ENCODE data around the gene MYO15A. TPM values are rescaled to one million over a fixed set of nuclear protein-coding genes. Genes with fewer than 3 reads are reported as not detected.

MYO15A gene
- total RNA-seq, 2 donors from 2014 or later, result 1.7 to 2.4 TPM

DNA sequence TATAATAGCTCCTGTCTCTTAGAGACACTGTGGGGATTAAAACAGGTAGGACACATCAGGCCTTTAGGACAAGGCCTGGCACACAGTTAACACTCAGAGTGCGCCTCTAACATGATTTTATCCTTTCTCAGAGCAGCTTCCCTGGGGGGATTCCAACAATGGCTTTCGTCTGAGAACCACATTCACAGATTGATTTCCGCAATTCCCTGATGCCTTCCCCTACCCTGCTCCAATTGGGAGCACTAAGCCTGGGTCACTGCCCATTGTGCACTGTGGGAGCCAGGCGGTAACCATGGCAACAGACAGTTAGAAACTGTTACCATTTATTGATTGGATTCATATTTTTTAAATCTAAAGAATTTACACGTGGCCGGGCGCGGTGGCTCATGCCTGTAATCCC is 69.2 kb downstream of the MYO15A start:
- H3K9ac ChIP-seq (ENCODE audit: extremely low read depth, low read length, poor library complexity, severe bottlenecking), result no peak overlapping the region
- H3K36me3 ChIP-seq (ENCODE audit: control insufficient read depth, insufficient read depth, low read length), result no peaks in the 10 kb centered on the region
- Mint-ChIP-seq H3K27me3 (ENCODE audit: insufficient read depth) (no peaks in the 10 kb centered on the region), H3K36me3 (ENCODE audit: low read depth) (no peaks in the 10 kb centered on the region), H3K4me3 (no peak overlapping the region), H3K27ac (no peak overlapping the region), H3K4me1 (peaks cover 10% of the 10 kb centered on the region), H3K9me3 (no peaks in the 10 kb centered on the region)
- no peak overlapping the region for H3K4me3 ChIP-seq (ENCODE audit: low read length)
- WGBS, 2 experiments (ENCODE audit: insufficient coverage in 1 of 2, insufficient read length in 1 of 2), result 77 to 93% methylated on average over 7 to 8 of the region's 8 CpGs
- H3K27me3 ChIP-seq (ENCODE audit: control insufficient read depth, insufficient read depth, low read length, poor library complexity, severe bottlenecking), result no peaks in the 10 kb centered on the region
- TF ChIP-seq CTCF (conservative IDR thresholded peaks at IDR 0.05), result no peak
- peak overlapping the region; percentile 39 for H3K27ac ChIP-seq (ENCODE audit: low read depth, low read length)
- no peaks in the 10 kb centered on the region for H3K9me3 ChIP-seq (ENCODE audit: control insufficient read depth, low read length)
- peaks cover 5% of the 10 kb centered on the region for H3K4me1 ChIP-seq (ENCODE audit: control insufficient read depth, insufficient read depth, low read length)
- DNase-seq, result no peak

GRCh38 chr17:18179196-18179595 is 70.6 kb downstream of the MYO15A start:
- no peaks in the 10 kb centered on the region for H3K27me3 Mint-ChIP-seq (ENCODE audit: insufficient read depth)
- no peak overlapping the region for H3K9ac ChIP-seq (ENCODE audit: extremely low read depth, low read length, poor library complexity, severe bottlenecking)
- no peaks in the 10 kb centered on the region for H3K9me3 ChIP-seq (ENCODE audit: control insufficient read depth, low read length)
- H3K4me1 ChIP-seq (ENCODE audit: control insufficient read depth, insufficient read depth, low read length), result peaks cover 5% of the 10 kb centered on the region
- no peaks in the 10 kb centered on the region for H3K27me3 ChIP-seq (ENCODE audit: control insufficient read depth, insufficient read depth, low read length, poor library complexity, severe bottlenecking)
- WGBS, 2 experiments (ENCODE audit: insufficient coverage in 1 of 2, insufficient read length in 1 of 2), result 83% methylated on average over 1 of the region's 1 CpG; no CpG with 5 or more reads in 1 of the 2 experiments
- H3K4me3 ChIP-seq (ENCODE audit: low read length), result no peak overlapping the region
- no peak overlapping the region for H3K27ac ChIP-seq (ENCODE audit: low read depth, low read length)
- H3K4me1 Mint-ChIP-seq, result peaks cover 10% of the 10 kb centered on the region
- H3K4me3 Mint-ChIP-seq, result no peak overlapping the region
- H3K36me3 ChIP-seq (ENCODE audit: control insufficient read depth, insufficient read depth, low read length), result no peaks in the 10 kb centered on the region
- no peak for TF ChIP-seq CTCF (conservative IDR thresholded peaks at IDR 0.05)
- DNase-seq, result no peak
- H3K27ac Mint-ChIP-seq, result no peak overlapping the region
- no peaks in the 10 kb centered on the region for H3K36me3 Mint-ChIP-seq (ENCODE audit: low read depth)
- H3K9me3 Mint-ChIP-seq, result no peaks in the 10 kb centered on the region

DNA sequence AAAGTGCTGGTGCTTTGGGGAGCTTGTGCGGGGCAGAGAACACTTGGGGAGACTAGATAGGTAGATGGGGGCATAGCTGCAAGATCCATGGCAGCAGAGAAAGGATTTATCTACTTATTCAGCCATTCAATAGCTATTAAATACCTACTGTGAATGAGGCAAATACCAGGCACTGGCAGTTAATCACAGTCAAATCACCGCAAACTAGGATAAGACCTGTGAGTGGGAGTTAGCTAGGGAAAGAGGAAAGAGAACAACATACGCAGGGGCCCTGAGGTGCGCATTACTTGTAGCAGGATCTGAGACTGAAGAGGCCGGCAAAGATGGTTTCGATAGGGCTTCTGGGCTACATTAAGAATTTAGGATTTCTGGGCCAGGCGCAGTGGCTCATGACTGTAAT is 71.2 kb downstream of the MYO15A start:
- Histone ChIP-seq H3K4me1 (ENCODE audit: control insufficient read depth, insufficient read depth, low read length) (peaks cover 5% of the 10 kb centered on the region), H3K27me3 (ENCODE audit: control insufficient read depth, insufficient read depth, low read length, poor library complexity, severe bottlenecking) (no peaks in the 10 kb centered on the region), H3K27ac (ENCODE audit: low read depth, low read length) (no peak overlapping the region), H3K36me3 (ENCODE audit: control insufficient read depth, insufficient read depth, low read length) (no peaks in the 10 kb centered on the region), H3K9me3 (ENCODE audit: control insufficient read depth, low read length) (no peaks in the 10 kb centered on the region), H3K9ac (ENCODE audit: extremely low read depth, low read length, poor library complexity, severe bottlenecking) (no peak overlapping the region), H3K4me3 (ENCODE audit: low read length) (no peak overlapping the region)
- no peak for DNase-seq
- no peaks in the 10 kb centered on the region for H3K27me3 Mint-ChIP-seq (ENCODE audit: insufficient read depth)
- no peaks in the 10 kb centered on the region for H3K36me3 Mint-ChIP-seq (ENCODE audit: low read depth)
- no peak for TF ChIP-seq CTCF (conservative IDR thresholded peaks at IDR 0.05)
- no peak overlapping the region for H3K27ac Mint-ChIP-seq
- H3K9me3 Mint-ChIP-seq, result no peaks in the 10 kb centered on the region
- no peak overlapping the region for H3K4me3 Mint-ChIP-seq
- peaks cover 10% of the 10 kb centered on the region for H3K4me1 Mint-ChIP-seq
- 91% methylated on average over 7 of the region's 7 CpGs for WGBS, 2 experiments (ENCODE audit: insufficient coverage in 1 of 2, insufficient read length in 1 of 2)

All from endodermal cell (in vitro differentiated cells).